GM12872 (cell line): ENCODE results near the gene CA9.

ENCODE experiments used
- TF ChIP-seq, protein P1 (sequence below): IDR thresholded peaks from 3 replicates; pipeline ENCODE4 v1.5.1; 2011; ENCODE audit warnings: low read depth, mild to moderate bottlenecking, low read length, moderate library complexity; ENCODE audit not compliant: insufficient read depth

Gene CA9

DNA sequence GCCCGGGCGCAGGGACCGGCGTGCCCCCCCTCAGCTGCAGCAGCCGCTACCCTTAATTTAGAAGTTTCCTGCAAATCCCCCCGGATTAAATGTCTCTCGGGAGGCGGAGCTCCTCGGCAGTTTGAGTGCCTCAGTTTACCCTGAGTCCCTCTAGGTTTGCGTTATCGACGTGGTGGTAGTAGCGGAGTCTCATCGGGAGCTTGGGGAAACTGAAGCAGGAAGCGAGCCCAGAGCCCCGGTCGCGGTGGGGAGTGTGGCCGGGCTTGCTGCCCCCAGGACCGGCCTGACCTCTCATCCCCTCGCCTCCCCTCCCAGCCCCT lies 16.5 kb downstream of the CA9 start:
- TF ChIP-seq, protein P1, sequence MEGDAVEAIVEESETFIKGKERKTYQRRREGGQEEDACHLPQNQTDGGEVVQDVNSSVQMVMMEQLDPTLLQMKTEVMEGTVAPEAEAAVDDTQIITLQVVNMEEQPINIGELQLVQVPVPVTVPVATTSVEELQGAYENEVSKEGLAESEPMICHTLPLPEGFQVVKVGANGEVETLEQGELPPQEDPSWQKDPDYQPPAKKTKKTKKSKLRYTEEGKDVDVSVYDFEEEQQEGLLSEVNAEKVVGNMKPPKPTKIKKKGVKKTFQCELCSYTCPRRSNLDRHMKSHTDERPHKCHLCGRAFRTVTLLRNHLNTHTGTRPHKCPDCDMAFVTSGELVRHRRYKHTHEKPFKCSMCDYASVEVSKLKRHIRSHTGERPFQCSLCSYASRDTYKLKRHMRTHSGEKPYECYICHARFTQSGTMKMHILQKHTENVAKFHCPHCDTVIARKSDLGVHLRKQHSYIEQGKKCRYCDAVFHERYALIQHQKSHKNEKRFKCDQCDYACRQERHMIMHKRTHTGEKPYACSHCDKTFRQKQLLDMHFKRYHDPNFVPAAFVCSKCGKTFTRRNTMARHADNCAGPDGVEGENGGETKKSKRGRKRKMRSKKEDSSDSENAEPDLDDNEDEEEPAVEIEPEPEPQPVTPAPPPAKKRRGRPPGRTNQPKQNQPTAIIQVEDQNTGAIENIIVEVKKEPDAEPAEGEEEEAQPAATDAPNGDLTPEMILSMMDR, result no peak

GRCh38 chr9:35690614-35691333 lies 17.0 kb downstream of the CA9 start:
- TF ChIP-seq, protein P1, result no peak

DNA sequence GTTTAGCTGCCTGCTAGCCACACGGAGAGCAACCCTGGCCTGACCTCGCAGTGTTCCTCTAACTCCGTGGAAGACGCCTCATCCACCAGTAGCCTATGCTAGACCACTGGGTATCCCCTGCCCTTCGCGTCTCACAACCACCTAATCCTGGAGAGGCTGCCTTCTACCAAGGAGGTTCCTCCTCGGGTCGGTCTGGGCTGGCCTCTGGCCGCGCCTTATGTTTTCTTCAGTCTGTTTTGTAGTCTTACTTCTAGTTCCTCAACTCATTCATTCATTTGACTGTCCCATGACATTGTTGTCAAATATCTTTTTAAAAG lies 17.6 kb downstream of the CA9 start:
- TF ChIP-seq, protein P1, result no peak

DNA sequence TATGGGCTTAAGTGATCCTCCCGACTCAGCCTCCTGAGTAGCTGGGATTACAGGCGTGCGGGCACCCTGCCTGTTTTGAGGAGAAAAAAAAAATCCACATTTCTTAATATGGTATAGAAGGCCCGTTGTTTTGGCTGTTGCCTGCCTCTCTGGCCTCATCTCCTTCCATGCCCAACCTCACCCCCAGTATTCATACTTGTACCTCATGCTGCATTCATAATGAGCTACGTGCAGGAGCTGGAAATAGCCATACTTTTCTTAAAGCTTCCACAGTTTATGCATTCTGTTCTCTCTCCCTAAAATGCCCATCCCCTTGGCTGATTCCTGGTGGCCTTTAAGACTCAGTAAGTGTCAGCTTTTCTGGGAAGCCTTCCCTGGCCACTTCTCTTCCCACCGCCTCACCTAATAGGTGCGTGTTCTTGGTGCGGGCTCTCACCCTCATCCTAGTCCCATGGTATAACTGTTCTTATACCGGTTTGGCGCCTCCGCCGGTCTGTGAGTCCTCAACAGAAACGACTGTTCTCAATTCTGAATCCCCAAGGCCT lies 18.1 kb downstream of the CA9 start:
- TF ChIP-seq, protein P1, result no peak

DNA sequence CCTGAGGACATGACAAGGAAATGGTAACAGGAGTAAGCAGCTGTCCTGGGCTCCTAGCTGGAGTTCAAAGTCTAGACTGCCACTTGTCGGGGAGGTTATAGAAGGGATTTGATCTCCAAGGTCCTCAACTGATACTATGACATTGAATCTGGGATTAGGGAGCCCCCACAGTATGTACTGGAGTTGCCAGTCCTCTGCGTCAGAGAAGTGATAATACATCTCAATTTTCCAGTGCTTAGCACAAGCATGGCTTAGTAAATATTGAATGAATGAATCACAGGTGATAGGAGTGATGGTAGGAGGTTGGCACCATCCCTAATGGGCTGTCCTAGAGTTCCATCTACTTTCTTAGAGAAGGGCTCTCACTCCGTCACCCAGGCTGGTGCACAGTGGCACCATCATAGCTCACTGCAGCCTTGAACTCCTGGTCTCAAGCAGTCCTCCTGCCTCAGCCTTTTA lies 22.2 kb downstream of the CA9 start:
- TF ChIP-seq, protein P1, result no peak

DNA sequence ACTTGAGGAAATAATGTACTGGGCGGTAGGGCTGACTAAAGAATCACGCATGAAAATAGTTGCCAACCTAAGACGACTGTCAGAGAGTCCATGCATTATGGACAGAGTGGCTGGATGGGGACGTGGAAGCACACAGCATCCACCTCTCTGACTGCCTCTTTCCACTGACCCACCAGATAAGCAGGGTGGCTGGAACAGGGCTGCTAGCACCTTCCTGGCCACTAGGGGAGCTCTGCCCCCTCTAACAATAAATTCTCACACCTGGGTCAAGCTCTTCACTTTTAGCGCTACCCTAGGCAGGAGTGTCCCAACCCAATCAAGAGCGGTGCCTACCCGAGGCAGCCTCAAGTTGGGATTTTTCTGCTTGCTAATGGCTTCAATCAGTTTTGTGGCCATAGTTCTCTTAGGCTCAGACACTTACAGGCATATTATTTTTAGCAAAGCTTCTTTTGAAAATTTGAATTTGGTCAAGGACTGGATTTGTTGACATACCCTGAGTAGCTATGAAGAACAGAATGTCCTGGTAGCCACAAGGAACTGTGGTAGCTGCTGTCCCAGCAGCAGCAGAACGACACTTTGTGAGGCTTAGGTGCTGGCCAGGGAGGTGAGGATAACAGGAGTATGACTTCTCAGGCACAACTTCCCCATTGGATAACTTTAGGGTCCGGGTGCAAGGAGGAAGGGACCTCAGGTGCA lies 22.9 kb downstream of the CA9 start:
- TF ChIP-seq, protein P1, result peak; percentile 99

- TF ChIP-seq, protein P1, result no peak
Observed at GRCh38 chr9:35697486-35697885, 23.8 kb downstream of the CA9 start.
